GM12878 (cell line): ENCODE measurements around the gene MRPL12. TPM values are rescaled to one million over a fixed set of nuclear protein-coding genes. Genes with fewer than 3 reads are reported as not detected.

ENCODE experiments used
- CEBPZ ChIP-seq: fragments of 150-350 bp; IDR thresholded peaks from 2 replicates; pipeline ENCODE4 v1.6.1; 2016; ENCODE audit warnings: low read depth, low read length
- LARP7 ChIP-seq: fragments of 450-650 bp; IDR thresholded peaks from 2 replicates; pipeline ENCODE4 v1.6.1; 2017; ENCODE audit warnings: mild to moderate bottlenecking
- MEF2B ChIP-seq: fragments of 450-650 bp; IDR thresholded peaks from 2 replicates; pipeline ENCODE4 v1.6.1; 2018; ENCODE audit warnings: mild to moderate bottlenecking, moderate library complexity; ENCODE audit not compliant: partially characterized antibody, poor library complexity, severe bottlenecking
- PBX3 ChIP-seq: IDR thresholded peaks from 2 replicates; pipeline ENCODE4 v1.6.1; 2011; ENCODE audit warnings: mild to moderate bottlenecking, low read depth, low read length, moderate library complexity; ENCODE audit not compliant: insufficient replicate concordance
- TARDBP ChIP-seq: IDR thresholded peaks from 2 replicates; pipeline ENCODE4 v1.6.1; 2016; ENCODE audit warnings: borderline replicate concordance
- YY1 ChIP-seq: IDR thresholded peaks from 2 replicates; pipeline ENCODE4 v1.6.1; 2011; ENCODE audit warnings: low read depth, mild to moderate bottlenecking, low read length
- ZNF384 ChIP-seq: IDR thresholded peaks from 2 replicates; pipeline ENCODE4 v1.6.1; 2012; ENCODE audit warnings: low read depth, mild to moderate bottlenecking, low read length, improper control_type of control experiment, borderline replicate concordance
- polyA plus RNA-seq, 11 experiments: library from polyadenylated mRNA; depleted of rRNA in 4 of 11; unstranded in 6 of 11; stranded (reverse) in 5 of 11; fragments of >200 nt; fragmentation: Nextera tagmentation in 4 of 11; fragmentation: Illumina TruSeq in 1 of 11; extraction: Ambion mirVana in 4 of 11; extraction: Trizol in 1 of 11; gene quantifications; 1 replicate in 1 of 11; 2 replicates in 10 of 11; pipeline versions ENCODE4 v1.2.1 to v1.2.3, GENCODE V29; 2011 to 2016; ENCODE audit warnings: inconsistent platforms in 2 of 11, missing spikeins in 2 of 11, low read depth in 1 of 11
- total RNA-seq, 4 experiments: library from RNA; depleted of rRNA in 3 of 4; stranded (reverse); fragments of >200 nt in 3 of 4; fragmentation: Illumina TruSeq in 1 of 4; extraction: Trizol in 1 of 4; gene quantifications; 2 replicates each; pipeline versions ENCODE4 v1.2.1 to v1.2.3, GENCODE V29; 2013 to 2021

Gene MRPL12
- total and polyA plus RNA-seq, 10 of the 15 experiments (the other 5 are each of a cell fraction or from before 2014, with no cell fraction given): 1.3 to 269 (median 117) TPM

- TF ChIP-seq YY1 (no peak), LARP7 (no peak), MEF2B (no peak), TARDBP (no peak), CEBPZ (no peak), ZNF384 (no peak), PBX3 (no peak)
Measured at GRCh38 chr17:81715872-81716673, 12.9 kb downstream of the MRPL12 start (continued).
